Neural cell (in vitro differentiated cells): ENCODE results near the gene LTBP4. TPM values are rescaled to one million over a fixed set of nuclear protein-coding genes. Genes with fewer than 3 reads are reported as not detected.
A peak's percentile ranks its signal among the peaks of the same experiment; 100 is the strongest.

ENCODE experiments used
- H2AFZ ChIP-seq: fragments of 200-600, 300-800 bp; sonication (generic), shearing (Covaris generic); 2 replicates; pipeline ENCODE4 v1.6.0; 2014; ENCODE audit warnings: low read depth, mild to moderate bottlenecking, antibody characterized with exemption, low read length, moderate library complexity
- H3F3A ChIP-seq: fragments of 200-600 bp; shearing (Covaris generic); 2 replicates; pipeline ENCODE4 v1.6.1; 2016; ENCODE audit warnings: mild to moderate bottlenecking, moderate library complexity, mixed read lengths, antibody characterized with exemption, low read length; ENCODE audit not compliant: insufficient read depth, poor library complexity, severe bottlenecking
- H3K27ac ChIP-seq: fragments of 200-600, 300-800 bp; sonication (generic), shearing (Covaris generic); 2 replicates; pipeline ENCODE4 v1.5.1; 2014; ENCODE audit warnings: mild to moderate bottlenecking, low read length, moderate library complexity
- H3K27me3 ChIP-seq: fragments of 300-800, 200-600 bp; sonication (generic), shearing (Covaris generic); 2 replicates; pipeline ENCODE4 v1.6.0; 2014; ENCODE audit warnings: mild to moderate bottlenecking, low read depth, low read length, moderate library complexity; ENCODE audit not compliant: insufficient read depth
- H3K36me3 ChIP-seq: fragments of 300-800, 200-600 bp; sonication (generic), shearing (Covaris generic); 2 replicates; pipeline ENCODE4 v1.5.1; 2014; ENCODE audit warnings: mild to moderate bottlenecking, antibody characterized with exemption, low read length, moderate library complexity; ENCODE audit not compliant: insufficient read depth
- H3K4me2 ChIP-seq: fragments of 300-800, 200-600 bp; sonication (generic), shearing (Covaris generic); 2 replicates; pipeline ENCODE4 v1.6.0; 2014; ENCODE audit warnings: mild to moderate bottlenecking, low read length
- H3K4me3 ChIP-seq: fragments of 300-800, 200-600 bp; sonication (generic), shearing (Covaris generic); 2 replicates; pipeline ENCODE4 v1.5.1; 2014; ENCODE audit warnings: mild to moderate bottlenecking, low read length, moderate library complexity
- H3K79me2 ChIP-seq: fragments of 200-600 bp; shearing (Covaris generic); replicated peaks from 2 replicates; pipeline ENCODE4 v1.6.0; 2014; ENCODE audit warnings: mild to moderate bottlenecking, low read length, moderate library complexity; ENCODE audit not compliant: insufficient read depth
- H3K9ac ChIP-seq: fragments of 300-800, 200-600 bp; sonication (generic), shearing (Covaris generic); 2 replicates; pipeline ENCODE4 v1.6.1; 2016; ENCODE audit warnings: mild to moderate bottlenecking, low read length, mixed read lengths
- H3K9me2 ChIP-seq: fragments of 200-600 bp; shearing (Covaris generic); 2 replicates; pipeline ENCODE4 v1.6.1; 2016; ENCODE audit warnings: mild to moderate bottlenecking, low read length, mixed read lengths; ENCODE audit not compliant: insufficient read depth
- H3K9me3 ChIP-seq: fragments of 200-600, 300-800 bp; sonication (generic), shearing (Covaris generic); 2 replicates; pipeline ENCODE4 v1.6.1; 2016; ENCODE audit warnings: mild to moderate bottlenecking, mixed run types, low read length, moderate library complexity, mixed read lengths
- H4K20me1 ChIP-seq: fragments of 200-600 bp; shearing (Covaris generic); 2 replicates; pipeline ENCODE4 v1.6.1; 2016; ENCODE audit warnings: mild to moderate bottlenecking, mixed run types; ENCODE audit not compliant: insufficient read depth
- EP300 ChIP-seq: fragments of 450-650 bp; conservative IDR thresholded peaks from 2 replicates; pipeline ENCODE4 v1.6.1; 2014; ENCODE audit warnings: antibody characterized with exemption, mild to moderate bottlenecking, moderate library complexity; ENCODE audit not compliant: poor library complexity, severe bottlenecking
- EZH2 ChIP-seq: fragments of 200-600, 300-800 bp; shearing (Covaris generic), sonication (generic); IDR thresholded peaks from 2 replicates; pipeline ENCODE4 v1.6.1; 2014; ENCODE audit warnings: antibody characterized with exemption, low read length, borderline replicate concordance, mild to moderate bottlenecking; ENCODE audit not compliant: insufficient read depth, poor library complexity, severe bottlenecking
- MXI1 ChIP-seq: fragments of 450-650 bp; conservative IDR thresholded peaks from 2 replicates; pipeline ENCODE4 v1.6.1; 2014; ENCODE audit warnings: antibody characterized with exemption, mild to moderate bottlenecking; ENCODE audit not compliant: poor library complexity, severe bottlenecking
- POLR2AphosphoS5 ChIP-seq: IDR thresholded peaks from 2 replicates; pipeline ENCODE4 v1.6.1; 2012
- RAD21 ChIP-seq: fragments of 450-650 bp; conservative IDR thresholded peaks from 2 replicates; pipeline ENCODE4 v1.6.1; 2014; ENCODE audit warnings: antibody characterized with exemption, mild to moderate bottlenecking, moderate library complexity
- SMC3 ChIP-seq: fragments of 450-650 bp; conservative IDR thresholded peaks from 2 replicates; pipeline ENCODE4 v1.6.1; 2014; ENCODE audit warnings: antibody characterized with exemption, mild to moderate bottlenecking, moderate library complexity; ENCODE audit not compliant: poor library complexity
- TAF1 ChIP-seq: IDR thresholded peaks from 2 replicates; pipeline ENCODE4 v1.6.1; 2012; ENCODE audit warnings: low read depth
- polyA plus RNA-seq: library from polyadenylated mRNA; depleted of rRNA; stranded (reverse); fragments of >200 nt; gene quantifications from 2 replicates; pipeline ENCODE4 v1.2.3, GENCODE V29; 2014
- TF ChIP-seq, protein P1 (sequence below): fragments of 450-650 bp; IDR thresholded peaks from 2 replicates; pipeline ENCODE4 v1.5.1; 2014; ENCODE audit warnings: antibody characterized with exemption, mild to moderate bottlenecking, moderate library complexity; ENCODE audit not compliant: poor library complexity, severe bottlenecking
- TF ChIP-seq, protein P2 (sequence below): IDR thresholded peaks from 2 replicates; pipeline ENCODE4 v1.6.1; 2012; ENCODE audit warnings: borderline replicate concordance

Gene LTBP4
- polyA plus RNA-seq, 1 donor from 2014 or later, result 55.6 TPM

DNA sequence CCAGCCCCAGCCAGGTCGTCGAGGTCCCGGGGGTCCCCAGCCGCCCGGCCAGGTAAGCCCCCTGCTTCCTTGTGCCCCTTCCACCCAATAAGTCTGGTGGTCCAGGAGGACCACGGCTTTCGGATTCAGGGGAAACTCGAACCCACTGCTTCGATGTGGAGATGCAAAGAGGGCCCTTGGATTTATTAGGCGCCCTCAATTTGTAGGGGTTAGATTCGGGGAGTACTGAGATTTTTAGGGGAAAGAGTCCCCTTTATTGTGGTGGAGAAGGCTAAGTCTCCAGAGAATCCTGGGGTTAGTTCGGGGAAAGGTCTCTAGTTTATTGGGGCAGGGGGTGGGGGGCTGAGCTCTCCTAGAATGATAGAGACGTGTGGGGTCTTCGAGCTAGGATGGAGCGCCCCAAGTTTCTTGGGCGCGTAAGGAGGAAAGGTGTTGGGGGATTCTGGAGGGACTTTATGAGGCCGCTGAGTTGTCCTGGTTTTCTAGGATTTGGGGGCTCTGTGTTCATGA lies 3.8 kb upstream of the LTBP4 start:
- Histone ChIP-seq H3F3A (no peaks in the 10 kb centered on the region), H3K9ac (peak overlapping the region; percentile 36), H3K27me3 (peaks cover 21% of the 10 kb centered on the region), H3K9me2 (no peaks in the 10 kb centered on the region), H3K9me3 (no peaks in the 10 kb centered on the region), H3K4me3 (peak overlapping the region; percentile 61), H3K79me2 (no peaks in the 10 kb centered on the region), H3K36me3 (no peaks in the 10 kb centered on the region), H4K20me1 (no peaks in the 10 kb centered on the region), H2AFZ (no peak overlapping the region), H3K4me2 (no peak overlapping the region), H3K27ac (no peak overlapping the region)
- TF ChIP-seq EP300 (no peak), RAD21 (no peak), EZH2 (no peak), TAF1 (no peak), POLR2AphosphoS5 (no peak), MXI1 (no peak), SMC3 (no peak)
- TF ChIP-seq, protein P1, sequence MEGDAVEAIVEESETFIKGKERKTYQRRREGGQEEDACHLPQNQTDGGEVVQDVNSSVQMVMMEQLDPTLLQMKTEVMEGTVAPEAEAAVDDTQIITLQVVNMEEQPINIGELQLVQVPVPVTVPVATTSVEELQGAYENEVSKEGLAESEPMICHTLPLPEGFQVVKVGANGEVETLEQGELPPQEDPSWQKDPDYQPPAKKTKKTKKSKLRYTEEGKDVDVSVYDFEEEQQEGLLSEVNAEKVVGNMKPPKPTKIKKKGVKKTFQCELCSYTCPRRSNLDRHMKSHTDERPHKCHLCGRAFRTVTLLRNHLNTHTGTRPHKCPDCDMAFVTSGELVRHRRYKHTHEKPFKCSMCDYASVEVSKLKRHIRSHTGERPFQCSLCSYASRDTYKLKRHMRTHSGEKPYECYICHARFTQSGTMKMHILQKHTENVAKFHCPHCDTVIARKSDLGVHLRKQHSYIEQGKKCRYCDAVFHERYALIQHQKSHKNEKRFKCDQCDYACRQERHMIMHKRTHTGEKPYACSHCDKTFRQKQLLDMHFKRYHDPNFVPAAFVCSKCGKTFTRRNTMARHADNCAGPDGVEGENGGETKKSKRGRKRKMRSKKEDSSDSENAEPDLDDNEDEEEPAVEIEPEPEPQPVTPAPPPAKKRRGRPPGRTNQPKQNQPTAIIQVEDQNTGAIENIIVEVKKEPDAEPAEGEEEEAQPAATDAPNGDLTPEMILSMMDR, result no peak
- TF ChIP-seq, protein P2, sequence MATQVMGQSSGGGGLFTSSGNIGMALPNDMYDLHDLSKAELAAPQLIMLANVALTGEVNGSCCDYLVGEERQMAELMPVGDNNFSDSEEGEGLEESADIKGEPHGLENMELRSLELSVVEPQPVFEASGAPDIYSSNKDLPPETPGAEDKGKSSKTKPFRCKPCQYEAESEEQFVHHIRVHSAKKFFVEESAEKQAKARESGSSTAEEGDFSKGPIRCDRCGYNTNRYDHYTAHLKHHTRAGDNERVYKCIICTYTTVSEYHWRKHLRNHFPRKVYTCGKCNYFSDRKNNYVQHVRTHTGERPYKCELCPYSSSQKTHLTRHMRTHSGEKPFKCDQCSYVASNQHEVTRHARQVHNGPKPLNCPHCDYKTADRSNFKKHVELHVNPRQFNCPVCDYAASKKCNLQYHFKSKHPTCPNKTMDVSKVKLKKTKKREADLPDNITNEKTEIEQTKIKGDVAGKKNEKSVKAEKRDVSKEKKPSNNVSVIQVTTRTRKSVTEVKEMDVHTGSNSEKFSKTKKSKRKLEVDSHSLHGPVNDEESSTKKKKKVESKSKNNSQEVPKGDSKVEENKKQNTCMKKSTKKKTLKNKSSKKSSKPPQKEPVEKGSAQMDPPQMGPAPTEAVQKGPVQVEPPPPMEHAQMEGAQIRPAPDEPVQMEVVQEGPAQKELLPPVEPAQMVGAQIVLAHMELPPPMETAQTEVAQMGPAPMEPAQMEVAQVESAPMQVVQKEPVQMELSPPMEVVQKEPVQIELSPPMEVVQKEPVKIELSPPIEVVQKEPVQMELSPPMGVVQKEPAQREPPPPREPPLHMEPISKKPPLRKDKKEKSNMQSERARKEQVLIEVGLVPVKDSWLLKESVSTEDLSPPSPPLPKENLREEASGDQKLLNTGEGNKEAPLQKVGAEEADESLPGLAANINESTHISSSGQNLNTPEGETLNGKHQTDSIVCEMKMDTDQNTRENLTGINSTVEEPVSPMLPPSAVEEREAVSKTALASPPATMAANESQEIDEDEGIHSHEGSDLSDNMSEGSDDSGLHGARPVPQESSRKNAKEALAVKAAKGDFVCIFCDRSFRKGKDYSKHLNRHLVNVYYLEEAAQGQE, result no peak

DNA sequence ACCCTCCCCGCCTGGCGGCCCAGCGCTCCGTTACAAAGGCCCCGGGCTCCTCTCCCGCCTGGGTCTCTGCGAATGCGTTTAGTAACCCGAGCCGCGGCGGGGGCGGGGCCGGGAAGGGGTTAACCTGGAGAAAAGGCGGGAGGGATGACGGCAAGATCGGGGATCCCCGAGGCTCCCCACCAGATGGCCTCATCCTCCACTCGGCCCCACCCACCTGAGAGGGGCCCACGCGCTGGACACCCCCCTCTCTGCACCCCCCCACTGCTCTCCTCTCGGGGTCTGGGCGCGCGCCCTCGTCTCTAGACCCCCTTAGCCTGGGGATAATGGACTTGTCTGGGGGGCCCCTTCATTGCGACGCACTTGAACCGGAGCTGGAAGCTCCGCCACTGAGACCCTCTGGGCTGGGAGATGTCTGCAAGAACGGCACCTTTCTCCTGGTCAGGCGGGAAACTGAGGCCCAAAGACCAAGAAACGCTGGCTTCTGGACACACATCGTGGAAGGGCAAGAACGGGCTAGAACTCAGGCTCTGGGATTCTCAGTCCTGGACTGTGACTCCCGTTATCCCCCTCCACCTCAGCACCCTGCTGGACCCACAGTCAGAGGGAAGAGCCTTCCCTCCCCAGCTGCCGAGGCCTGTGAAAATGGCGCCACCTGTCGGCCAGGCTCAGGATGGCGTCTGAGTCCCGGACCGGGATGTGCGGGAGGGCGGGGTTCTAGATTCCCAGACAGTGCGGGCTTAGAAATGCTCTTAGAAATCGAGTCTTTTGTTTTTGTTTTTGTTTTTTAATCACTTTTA lies 2.9 kb upstream of the LTBP4 start:
- Histone ChIP-seq H4K20me1 (no peaks in the 10 kb centered on the region), H3K79me2 (no peaks in the 10 kb centered on the region), H3K4me2 (peak overlapping the region; percentile 44), H3K4me3 (peak overlapping the region; percentile 61), H3F3A (peaks cover 1% of the 10 kb centered on the region), H3K9me3 (no peaks in the 10 kb centered on the region), H3K9me2 (no peaks in the 10 kb centered on the region), H2AFZ (peak overlapping the region; percentile 5), H3K9ac (peak overlapping the region; percentile 36), H3K27me3 (peaks cover 21% of the 10 kb centered on the region), H3K27ac (no peak overlapping the region), H3K36me3 (no peaks in the 10 kb centered on the region)
- peak; percentile 27 for TF ChIP-seq MXI1
- TF ChIP-seq, protein P2, result no peak
- TF ChIP-seq EZH2, result no peak
- TF ChIP-seq, protein P1, result peak; percentile 94
- TF ChIP-seq SMC3, result peak; percentile 88
- peak; percentile 21 for TF ChIP-seq EP300
- peak; percentile 92 for TF ChIP-seq RAD21
- no peak for TF ChIP-seq TAF1
- peak; percentile 17 for TF ChIP-seq POLR2AphosphoS5
